NCI-H2196 treated with DMSO at 0.1 percent for 48 hours (cell line): Measurements from ENCODE around the gene SEC16A.
A peak's percentile ranks its signal among the peaks of the same experiment; 100 is the strongest.

Experiments
- DNase-seq: peaks from one replicate; lab custom pipeline; 2025; ENCODE audit not compliant: unreplicated experiment; lab: John Stamatoyannopoulos, UW

SEC16A gene

DNA sequence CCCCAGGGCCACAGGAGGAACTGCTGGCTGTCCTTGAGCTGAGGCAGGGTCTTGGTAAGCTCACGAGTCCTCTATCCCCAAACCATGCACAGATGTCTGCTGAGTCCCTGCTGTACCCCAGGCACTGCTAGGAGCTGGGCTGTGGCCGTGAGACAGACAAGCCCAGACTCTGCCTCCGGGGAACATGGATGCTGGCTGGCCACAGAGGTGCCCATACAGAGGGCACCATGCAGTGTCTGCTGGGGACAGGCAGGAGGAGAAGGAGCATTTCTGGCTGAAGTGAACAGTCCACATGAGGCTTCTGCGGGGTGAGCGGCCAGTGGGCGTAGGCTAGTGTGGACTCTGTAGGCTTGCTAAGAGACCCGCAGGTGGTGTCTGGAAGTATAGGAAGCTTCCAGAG lies 4.8 kb upstream of the SEC16A start:
- no peak for DNase-seq

GRCh38 chr9:136486823-136487620 lies 4.2 kb upstream of the SEC16A start:
- no peak for DNase-seq

- no peak for DNase-seq
These were observed 3.3 kb upstream of the SEC16A start for GRCh38 chr9:136486131-136486530.

DNA sequence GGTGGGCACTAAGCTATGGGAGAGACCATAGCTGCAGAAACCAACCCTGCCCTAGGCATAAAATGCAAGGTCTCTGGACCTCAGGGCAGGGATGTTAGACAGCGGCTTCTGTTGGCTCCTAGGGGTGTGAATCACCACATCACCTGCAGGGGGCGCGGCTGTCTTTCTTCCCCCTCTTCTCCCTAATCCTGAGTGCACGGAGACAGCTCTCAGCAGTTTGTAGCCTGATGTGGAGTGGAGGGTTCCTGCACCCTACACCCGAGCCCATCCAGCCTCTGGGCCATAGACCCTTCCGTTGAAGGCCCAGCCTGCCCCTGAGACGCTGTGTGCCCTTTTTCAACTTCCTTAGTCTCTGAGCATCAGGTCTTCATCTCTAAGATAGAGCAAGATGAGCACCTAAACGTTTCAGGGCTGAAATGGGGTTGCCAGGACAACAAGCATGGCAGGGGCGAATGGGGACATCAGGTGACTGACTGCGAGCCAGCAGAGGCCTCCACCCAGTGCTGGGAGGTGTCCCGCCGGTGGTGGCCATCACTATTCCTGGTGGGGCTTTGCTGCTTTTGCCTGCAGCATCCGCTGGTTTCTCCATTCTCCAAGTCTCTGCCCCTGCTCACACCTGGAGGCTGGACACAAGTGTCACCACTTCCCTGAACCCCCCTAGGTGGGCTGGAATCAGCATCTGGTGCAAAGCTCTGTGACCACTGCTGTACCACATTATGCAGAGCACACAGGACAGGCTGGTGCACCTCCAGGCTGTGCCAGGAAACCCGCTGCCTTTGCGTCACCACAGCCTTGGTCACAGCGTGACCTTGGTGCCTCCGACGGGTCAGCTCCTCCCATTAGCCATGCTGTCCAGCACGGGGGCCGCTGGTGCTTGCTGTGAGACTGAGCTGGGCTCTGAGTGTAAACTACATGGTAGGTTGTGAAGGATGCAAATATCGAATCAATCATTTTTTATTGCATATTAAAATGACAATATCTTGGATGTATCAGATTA lies 2.5 kb upstream of the SEC16A start:
- peak; percentile 70 for DNase-seq

- peak; percentile 19 for DNase-seq
These were observed 1.6 kb upstream of the SEC16A start for GRCh38 chr9:136484153-136485048.

DNA sequence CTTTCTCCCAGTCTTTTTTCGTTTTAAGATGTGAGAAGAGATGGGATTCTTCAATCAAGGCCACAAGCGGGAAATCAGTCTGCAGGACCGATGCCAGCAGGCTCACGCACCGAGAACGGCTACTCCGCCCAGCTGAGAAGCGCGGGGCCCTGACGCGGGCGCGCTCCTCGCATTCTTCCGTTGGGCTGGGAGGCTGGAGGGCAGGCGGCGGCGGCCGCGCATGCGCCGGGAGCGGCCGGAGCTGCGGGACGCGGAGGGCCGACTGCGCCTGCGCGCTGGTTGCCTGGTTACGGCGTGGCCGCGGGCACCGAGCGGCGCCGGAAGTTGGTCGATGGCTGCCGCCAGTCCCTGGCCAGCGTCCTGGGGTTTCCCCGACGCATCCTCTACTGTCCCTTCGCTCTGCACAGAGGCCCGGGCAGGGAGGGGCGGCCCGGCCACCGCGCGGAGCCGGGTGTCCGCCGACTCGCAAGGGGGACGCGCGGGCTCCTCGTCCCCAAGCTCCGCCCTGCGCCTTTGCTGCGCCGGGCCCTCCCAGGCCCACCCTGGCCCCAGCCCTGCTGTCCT lies 831 bp upstream of the SEC16A start:
- peak; percentile 86 for DNase-seq

DNA sequence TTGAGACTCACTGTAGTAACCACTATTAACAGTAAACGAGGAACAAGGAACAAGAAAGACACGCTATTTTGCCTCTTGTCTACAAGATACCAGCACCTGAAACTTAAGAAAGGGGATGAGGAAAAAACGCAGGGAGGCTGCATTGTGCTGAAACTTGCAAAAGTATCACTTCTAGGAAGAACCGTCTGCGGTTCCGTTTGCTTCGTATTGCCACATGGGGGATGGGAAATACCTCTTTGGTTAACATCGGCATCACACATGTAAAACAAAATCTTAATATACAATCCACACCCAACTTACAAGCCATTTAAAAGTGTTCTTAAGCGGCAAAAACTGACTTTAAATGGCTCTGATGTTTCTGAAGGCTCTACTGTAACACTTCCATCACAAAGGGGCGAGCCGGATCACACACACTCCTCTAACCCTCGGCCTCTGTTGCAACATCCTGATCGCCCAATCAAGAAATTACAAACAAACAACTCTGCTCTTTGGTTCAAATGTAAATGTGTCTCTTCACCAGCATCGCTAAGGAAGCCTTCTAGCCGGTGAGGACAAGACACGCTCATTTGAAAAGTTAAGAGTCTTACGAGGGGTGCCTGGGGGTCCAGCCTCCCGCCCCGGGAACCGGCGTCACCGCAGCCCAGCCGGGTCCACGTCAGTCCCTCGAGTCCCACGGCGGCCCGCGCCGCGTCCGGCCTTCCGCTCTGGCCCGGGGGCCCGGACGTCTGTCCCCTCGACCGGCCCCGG lies 621 bp downstream of the SEC16A start:
- no peak for DNase-seq

DNA sequence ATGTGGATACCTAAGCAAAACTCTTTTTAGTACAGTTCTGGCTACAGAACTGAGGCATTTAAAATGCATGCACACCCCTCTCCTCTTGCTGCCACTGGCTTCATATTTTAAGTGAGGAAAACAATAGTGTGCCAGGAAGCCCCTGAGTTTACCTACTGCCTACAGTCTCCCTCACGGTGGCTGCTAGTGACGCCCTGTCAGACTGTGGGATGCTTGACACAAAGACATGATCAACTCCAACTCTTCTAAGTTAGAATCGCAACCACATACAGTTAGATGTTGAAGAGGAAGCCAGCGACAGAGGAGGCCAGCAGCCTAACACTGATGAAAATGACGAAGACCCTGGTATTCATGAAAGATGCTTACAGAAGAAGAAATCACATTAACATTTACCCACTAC lies 1.3 kb downstream of the SEC16A start:
- no peak for DNase-seq

GRCh38 chr9:136476369-136477150 lies 6.3 kb downstream of the SEC16A start:
- DNase-seq = no peak

DNA sequence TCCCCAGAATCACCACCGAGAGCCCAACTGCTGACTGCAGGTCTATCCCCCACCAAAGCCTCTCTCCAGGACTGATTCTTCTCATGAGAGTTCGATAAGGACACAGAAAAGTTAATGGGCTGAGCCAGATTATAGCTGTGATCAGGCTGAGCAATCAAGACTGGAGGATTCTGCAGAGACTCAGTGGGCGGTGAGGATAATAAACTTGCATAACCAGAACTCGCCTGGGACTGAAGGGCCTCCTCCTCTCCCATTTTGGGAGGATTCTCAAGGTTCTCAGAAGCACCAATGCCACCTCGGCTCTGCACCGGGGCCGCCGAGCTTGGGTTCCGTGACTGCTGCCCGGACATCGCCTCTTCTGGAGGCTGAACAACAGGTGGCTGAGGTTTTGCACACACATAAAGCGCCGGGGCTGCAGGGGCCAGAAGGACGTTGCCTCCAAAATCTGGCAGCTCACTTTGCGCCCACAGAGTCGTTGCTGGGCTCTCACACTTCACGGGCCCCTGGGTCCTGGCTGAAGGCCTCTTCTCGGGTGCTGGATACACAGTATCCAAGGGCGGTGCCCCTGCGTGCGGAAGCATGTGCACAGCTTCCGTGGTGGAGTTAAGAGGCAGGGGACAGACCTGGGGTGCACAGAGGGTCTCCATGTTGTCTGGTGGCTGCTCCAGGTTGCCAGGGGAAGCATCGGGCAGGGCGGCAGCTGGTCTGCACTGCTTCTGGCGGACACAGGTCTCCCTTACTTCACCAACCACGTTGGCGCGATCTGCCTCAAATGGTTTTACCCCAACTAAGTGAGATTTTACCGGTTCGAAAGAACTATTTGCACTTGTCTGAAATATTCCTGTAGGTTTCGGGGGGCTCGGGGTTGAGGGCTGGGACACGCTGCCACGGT lies 7.6 kb downstream of the SEC16A start:
- no peak for DNase-seq

- no peak for DNase-seq
These were observed 8.7 kb downstream of the SEC16A start for GRCh38 chr9:136474021-136474640.

GRCh38 chr9:136473354-136473721 lies 9.5 kb downstream of the SEC16A start:
- no peak for DNase-seq

- no peak for DNase-seq
These were observed 10.0 kb downstream of the SEC16A start for GRCh38 chr9:136472640-136473353.

DNA sequence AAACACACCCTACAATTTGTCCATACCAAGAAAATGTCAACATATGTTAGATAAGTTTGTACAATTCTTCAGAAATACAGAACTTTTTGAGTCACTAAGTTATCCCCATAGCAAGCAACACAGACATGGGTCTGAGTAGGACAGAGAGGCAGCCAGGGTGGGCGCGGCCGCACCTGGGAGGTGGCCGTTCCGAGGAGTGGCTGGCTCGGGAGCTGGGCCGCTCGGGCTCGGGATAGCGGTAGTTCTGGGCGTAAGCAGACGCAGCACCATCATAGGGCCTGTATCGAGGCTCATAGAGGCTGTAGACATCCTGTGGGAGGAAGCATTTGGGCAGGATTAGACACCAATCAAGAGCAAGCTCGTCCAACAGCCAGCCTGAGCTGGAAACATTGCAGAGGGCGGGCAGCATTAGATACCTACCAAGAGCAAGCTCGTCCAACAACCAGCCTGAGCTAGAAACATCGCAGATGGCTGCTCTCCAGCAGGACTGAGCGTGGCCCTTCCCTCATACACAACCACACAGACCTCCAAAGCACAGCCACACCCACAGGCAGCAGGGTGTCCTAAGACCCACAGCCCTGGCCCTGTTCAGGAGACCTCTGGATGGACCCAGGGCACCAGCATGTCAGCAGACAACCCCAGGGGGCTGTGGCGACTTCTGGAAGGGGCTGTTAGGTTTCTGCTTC lies 10.9 kb downstream of the SEC16A start:
- DNase-seq = no peak

DNA sequence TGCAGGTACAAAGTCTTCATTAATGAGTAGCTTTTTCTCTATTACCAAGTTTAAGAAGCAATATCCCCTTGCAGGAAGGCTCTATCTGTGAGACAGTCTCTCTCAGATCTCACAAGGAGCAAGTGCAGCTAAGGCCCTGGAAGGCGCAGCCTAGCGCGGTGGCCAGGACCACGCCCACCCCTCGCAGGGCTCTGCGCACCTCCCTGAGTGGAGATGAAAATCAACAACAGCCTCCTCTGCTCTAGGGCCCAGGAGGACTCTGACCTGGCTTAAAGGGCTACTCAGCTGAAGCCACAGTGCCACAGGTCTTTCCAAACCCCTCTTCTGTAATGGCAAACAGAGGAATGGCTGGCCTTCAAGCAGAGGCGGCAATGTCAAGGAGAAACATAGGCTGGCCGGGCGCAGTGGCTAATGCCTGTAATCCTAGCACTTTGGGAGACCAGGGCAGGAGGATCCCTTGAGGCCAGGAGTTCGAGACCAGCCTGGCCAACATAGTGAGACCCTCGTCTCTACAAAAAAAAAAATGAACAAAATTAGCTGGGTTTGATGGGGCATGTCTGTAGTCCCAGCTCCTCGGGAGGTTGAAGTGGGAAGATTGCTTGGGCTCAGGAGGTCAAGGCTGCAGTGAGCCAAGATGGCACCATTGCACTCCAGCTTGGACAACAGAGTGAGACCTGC lies 11.9 kb downstream of the SEC16A start:
- DNase-seq = no peak

GRCh38 chr9:136470356-136470755 lies 12.5 kb downstream of the SEC16A start:
- no peak for DNase-seq
